DMS114 treated with DMSO at 0.1 percent for 48 hours (cell line): ENCODE measurements around the gene CCL22.
"Not testable (repeated sequence)": the region's sequence is repeated elsewhere in the genome, so short reads cannot be mapped to it uniquely, and the experiment has no call there.

Experiments used
- DNase-seq: peaks from one replicate; lab custom pipeline; 2025; ENCODE audit not compliant: unreplicated experiment; lab: John Stamatoyannopoulos, UW

Gene CCL22, protein sequence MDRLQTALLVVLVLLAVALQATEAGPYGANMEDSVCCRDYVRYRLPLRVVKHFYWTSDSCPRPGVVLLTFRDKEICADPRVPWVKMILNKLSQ

DNA sequence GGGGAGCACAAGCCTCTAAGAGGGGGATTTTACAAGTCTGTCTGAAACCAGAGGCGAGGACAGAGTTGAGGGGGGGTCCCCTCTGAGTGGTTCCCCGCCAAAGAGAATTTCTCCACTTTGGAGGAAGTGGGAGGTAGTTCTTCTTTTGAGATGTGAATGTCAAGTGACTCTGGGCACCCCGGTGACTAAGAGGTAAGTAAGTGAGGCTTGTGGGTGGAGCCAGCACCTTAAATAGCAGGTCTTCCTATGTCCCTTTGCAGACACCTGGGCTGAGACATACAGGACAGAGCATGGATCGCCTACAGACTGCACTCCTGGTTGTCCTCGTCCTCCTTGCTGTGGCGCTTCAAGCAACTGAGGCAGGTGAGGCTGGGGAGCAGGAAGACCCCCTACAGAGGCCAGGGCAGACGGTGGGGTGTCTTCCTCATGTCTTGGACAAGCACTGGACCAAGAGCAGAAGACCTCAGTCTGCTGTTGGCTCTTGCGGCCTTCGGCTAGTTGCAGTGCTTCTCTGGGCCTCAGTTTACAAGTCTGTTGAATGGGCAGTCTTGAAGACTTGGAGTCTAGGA lies at the start of gene CCL22:
Gene CCL22 (plus strand): TSS at position 257 of the 569 bp plus-strand sequence. CDS start 34 bp downstream, at position 291.
- no peak for DNase-seq

DNA sequence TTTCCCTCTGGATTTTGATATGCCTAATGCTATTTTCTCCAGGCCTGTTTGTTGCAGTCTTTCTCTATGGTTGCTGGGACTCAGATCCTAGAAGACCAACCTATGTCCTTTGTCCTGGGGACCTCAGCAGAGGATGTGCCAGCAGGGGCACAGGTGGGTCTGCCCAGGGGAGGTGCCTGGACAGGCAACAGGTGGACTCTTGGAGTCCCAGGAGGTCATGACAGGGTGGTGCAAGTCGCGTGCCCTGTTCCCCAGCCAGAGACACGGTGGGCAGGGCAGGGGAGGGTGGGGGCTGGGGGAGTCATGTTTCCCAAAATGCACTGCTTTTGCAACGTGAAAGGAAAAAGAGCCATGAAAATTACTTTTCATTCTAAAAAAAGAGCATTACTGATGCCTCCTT lies 47.8 kb upstream of the CCL22 start:
- no peak for DNase-seq

- no peak for DNase-seq
Observed at GRCh38 chr16:57313509-57313908, 45.1 kb upstream of the CCL22 start.

- no peak for DNase-seq
Observed at GRCh38 chr16:57314161-57314785, 44.3 kb upstream of the CCL22 start.

DNA sequence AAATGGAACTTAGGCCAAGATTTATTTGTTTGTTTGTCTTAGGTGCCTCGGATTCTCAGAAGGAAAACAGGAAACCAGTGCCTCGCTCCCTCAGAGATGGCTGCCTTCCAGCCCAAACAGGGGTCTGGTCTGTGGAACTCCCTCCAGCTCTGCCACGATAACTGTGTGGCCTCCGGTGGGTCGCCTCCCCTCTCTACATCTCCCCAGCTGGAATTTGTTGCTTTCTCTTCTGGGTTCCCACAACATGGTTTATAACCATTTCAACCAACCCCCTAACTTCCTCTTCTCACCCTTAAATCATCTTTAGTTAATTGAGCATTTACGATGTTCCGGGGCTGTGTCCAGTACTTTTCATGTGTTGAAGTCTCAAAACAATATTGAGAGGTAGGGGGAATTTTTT lies 43.2 kb upstream of the CCL22 start:
- no peak for DNase-seq

DNA sequence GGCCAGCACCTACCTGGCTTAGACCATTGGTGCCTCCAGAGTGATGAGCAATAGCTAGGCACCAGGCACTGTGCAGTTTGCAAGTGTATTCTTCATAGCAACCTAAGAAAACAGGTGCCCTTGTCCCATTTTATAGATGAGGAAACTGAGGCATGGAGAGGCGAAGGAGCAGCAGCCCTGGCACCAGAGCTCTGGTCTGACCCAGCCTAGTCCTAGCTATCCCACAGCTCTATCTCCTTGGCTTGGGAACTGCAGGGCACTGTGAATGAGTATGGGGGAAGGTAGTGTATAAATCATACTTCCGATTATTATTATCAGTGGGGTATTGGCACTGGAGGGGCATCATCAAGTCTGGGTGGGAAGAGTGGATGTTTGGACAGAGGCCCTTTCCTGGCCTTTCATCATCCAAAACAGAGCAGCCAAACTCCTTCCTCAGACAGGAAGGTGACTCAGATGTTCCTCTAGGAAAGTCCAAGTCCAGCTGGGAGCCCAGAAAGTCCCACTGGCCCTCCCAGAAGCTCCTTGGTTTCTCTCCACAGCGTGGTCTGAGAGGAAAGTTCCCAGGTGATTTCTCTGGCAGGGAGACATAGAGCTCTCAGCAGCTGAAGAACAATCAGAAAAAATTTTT lies 42.1 kb upstream of the CCL22 start:
- no peak for DNase-seq

DNA sequence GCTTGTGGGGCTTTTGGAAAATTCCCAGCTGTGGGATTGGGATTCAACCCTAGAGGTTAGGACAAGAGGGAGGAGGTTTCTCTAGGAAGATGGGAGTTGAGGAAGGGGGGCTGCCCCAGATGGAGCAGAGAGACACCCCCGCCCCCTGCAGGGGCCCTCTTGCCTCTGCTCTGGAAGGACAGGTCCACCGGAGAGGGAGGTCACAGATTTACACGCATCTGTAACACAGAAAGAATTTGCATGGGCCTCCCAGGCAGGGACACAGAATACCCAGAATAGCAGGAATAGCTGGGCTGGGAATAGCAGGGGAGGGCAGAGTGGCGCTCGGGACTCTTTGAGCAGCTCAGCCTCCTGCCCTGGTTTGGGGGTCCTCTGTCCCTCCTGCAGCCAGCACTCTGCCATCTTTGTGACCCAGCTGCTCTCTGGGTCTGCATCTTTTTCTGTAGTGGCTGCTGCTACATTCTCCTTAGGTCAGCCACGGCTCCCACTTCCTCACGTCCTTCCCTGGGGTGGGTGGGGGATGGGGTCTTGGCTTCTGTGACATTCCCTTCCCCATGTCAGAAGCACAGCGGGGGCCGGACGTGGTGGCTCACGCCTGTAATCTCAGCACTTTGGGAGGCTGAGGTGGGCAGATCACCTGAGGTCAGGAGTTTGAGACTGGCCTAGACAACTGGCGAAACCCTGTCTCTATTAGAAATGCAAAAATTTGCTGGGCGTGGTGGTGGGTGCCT lies 40.2 kb upstream of the CCL22 start:
- DNase-seq = no peak

DNA sequence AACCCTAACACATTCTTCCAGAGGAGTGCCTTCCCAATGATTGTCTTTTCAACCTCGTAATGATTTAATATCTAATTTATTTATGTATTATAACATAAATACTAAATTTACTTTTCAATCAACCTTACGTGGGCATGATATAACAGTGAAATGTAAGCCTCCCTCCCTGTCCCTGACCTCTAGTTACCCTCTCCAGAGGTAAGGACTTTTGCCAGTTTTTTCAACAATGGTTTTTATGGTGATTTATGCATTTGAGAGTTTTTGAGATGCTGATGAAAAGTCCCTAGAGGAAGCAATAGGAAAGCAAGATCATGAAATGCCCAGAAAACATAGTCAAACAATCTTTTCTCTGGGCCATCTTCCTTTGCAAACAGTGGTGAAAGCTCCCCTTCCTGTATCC lies 38.9 kb upstream of the CCL22 start:
- DNase-seq = no peak

DNA sequence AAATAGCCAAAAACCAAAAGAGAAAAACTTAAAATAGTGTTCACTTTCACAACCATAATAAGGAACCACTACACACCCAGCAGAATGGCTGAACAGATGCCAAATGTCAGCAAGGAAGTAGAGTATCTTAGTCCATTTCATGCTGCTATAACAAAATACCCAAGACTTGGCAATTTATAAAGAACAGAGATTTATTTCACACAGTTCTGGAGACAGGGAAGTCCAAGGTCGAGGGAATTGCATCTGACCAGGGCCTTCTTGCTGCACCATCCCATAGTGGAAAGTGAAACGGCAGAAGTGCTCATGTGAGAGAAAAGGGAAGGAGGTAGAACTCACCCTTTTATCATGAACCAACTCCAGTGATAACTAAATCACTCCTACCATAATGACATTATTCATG lies 33.8 kb upstream of the CCL22 start:
- DNase-seq = no peak

DNA sequence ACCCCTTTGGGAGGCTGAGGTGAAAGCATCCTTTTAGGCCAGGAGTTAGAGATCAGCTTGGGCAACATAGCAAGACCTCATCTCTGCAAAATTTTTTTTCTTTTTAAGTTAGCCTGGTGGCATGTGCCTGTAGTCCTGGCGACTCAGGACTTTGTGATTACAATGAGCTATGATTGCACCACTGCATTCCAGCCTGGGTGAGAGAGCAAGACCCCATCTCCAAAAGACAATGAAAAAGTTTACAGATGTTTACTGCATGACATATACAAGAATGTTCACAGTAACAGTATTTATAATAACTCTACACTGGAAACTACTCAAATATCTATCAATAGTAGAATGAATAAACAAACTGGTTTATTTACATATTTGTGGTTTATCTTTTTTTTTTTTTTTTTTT lies 33.1 kb upstream of the CCL22 start:
- no peak for DNase-seq

GRCh38 chr16:57329718-57330327 lies 28.8 kb upstream of the CCL22 start:
- DNase-seq = no peak

- DNase-seq = no peak
Observed at GRCh38 chr16:57331355-57331754, 27.2 kb upstream of the CCL22 start.

GRCh38 chr16:57333402-57333801 lies 25.2 kb upstream of the CCL22 start:
- no peak for DNase-seq

- DNase-seq = no peak
Observed at GRCh38 chr16:57335366-57335765, 23.2 kb upstream of the CCL22 start.

GRCh38 chr16:57341062-57341440 lies 17.5 kb upstream of the CCL22 start:
- DNase-seq = no peak

GRCh38 chr16:57341441-57342303 lies 16.9 kb upstream of the CCL22 start:
- no peak for DNase-seq

DNA sequence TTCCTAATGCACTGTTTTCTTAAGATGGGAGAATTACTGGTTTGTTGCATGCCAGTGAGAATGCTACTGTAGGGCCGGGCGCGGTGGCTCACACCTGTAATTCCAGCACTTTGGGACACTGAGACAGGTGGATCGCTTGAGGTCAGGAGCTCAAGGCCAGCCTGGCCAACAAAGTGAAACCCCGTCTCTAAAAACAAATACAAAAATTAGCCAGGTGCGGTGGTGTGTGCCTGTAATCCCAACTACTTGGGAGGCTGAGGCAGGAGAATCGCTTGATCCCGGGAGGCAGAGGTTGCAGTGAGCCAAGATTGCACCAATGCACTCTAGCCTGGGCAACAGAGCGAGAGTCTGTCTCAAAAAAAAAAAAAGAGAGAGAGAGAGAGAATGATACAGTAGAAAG lies 16.0 kb upstream of the CCL22 start:
- DNase-seq = not testable (repeated sequence)

GRCh38 chr16:57343221-57343620 lies 15.4 kb upstream of the CCL22 start:
- DNase-seq = no peak

GRCh38 chr16:57344094-57344493 lies 14.5 kb upstream of the CCL22 start:
- DNase-seq = not testable (repeated sequence)

DNA sequence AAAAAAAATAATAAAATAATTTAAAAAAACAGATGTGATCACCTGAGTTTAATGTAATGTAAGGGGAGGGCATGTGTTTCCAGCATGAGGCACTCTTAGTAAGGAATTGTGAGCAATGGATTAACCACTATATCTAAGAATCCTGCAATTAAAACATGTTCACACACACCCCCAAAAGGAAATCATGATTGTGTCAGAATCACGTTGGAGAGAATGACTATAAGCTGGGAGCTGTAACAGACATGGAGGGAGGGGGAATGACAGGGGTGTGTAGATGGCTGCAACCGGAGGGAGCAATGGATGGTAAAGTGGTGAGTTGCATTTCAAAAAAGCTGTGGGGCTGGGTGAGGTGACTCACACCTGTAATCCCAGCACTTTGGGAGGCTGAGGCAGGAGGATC lies 13.6 kb upstream of the CCL22 start:
- DNase-seq = no peak
